Pancreas (tissue), 10 donors: ENCODE data around the gene HAL. TPM values are rescaled to one million over a fixed set of nuclear protein-coding genes. Genes with fewer than 3 reads are reported as not detected.

Source experiments
- ATAC-seq, 4 donors: fragments of 200-7000 bp; cut with Tn5 transposase; one replicate each; pipeline versions ENCODE4 v1.8.0 to v1.9.1; 2020; ENCODE audit warnings: mild to moderate bottlenecking in 4 of 4, moderate library complexity in 4 of 4
- DNase-seq, 6 donors: peaks; one replicate each; pipeline ENCODE4 v3.0.0-alpha.2; 2020
- FAIRE-seq: peaks from 2 replicates; lab custom pipeline; 2012; peaks lifted over from hg19 to GRCh38; lab: Jason Lieb, UNC
- H3K27ac ChIP-seq, 4 donors: fragments of 200-600 bp; sonication (generic); 1 replicate in 3 of 4; 2 replicates in 1 of 4; pipeline versions ENCODE4 v1.5.0 to v1.8.0; 2020
- H3K27me3 ChIP-seq, 4 donors: fragments of 200-600 bp; one replicate each; pipeline ENCODE4 v1.8.0; 2021
- H3K36me3 ChIP-seq, 3 donors: fragments of 200-600 bp; sonication (generic) in 1 of 3; one replicate each; pipeline versions ENCODE4 v1.5.0 to v1.8.0; 2020 to 2021
- H3K4me1 ChIP-seq, 3 donors: fragments of 200-600 bp; one replicate each; pipeline ENCODE4 v1.8.0; 2021
- H3K4me3 ChIP-seq, 4 donors: fragments of 200-600 bp; sonication (generic) in 2 of 4; one replicate each; pipeline versions ENCODE4 v1.5.0 to v1.8.0; 2020 to 2021
- H3K9me3 ChIP-seq, 4 donors: fragments of 200-600 bp; one replicate each; pipeline ENCODE4 v1.8.0; 2021
- WGBS, 2 donors: extraction: QIAGEN DNeasy Blood & Tissue Kit; methylation state at CpG; one replicate each; pipeline ENCODE4 v1.1.7; 2013; 5-methylcytosine and 5-hydroxymethylcytosine counted together
- intact Hi-C, 3 donors: fragments of 100-400 bp; cut with DNase I; formaldehyde crosslinking; loops; one replicate each; pipeline versions ENCODE4 v1.11.1 to v1.14.2; 2022
- polyA plus RNA-seq, 2 donors: library from polyadenylated mRNA; stranded (reverse); fragments of 200-250 nt; gene quantifications; one replicate each; pipeline ENCODE4 v1.2.3, GENCODE V29; 2013
- total RNA-seq, 6 donors: library from RNA; stranded (reverse); fragmentation: NEBNext Ultra II Directional in 4 of 6; extraction: Animal tissue kit (Norgen Biotek cat#: 25700) in 4 of 6; gene quantifications; one replicate each; pipeline versions ENCODE4 v1.2.1 to v1.2.4, GENCODE V29; 2021 to 2023
- TF ChIP-seq, protein P1 (sequence below), 4 donors: fragments of 200-600 bp; sonication (generic) in 3 of 4; IDR thresholded peaks; one replicate each; pipeline versions ENCODE4 v1.5.0 to v1.8.0; 2021; ENCODE audit warnings: antibody characterized with exemption in 4 of 4
- donor health status: healthy with polysubstance abuse.
- donor health status: DM: no; HTN: no; CAD: no; lungs with moderate emphysema.
- donor health status: DM: no; HTN: no; CAD: no.
- donor health status: control.
- donor health status: control.
- donor health status: Bipolar disorder and iron deficiency.
- donor health status: DM: yes; HTN: yes; CAD: no.
- donor health status: DM: no; HTN: no; CAD: no.
- donor health status: DM: no; HTN: no; CAD: no.
- donor health status: DM: yes; HTN: yes; CAD: no.

The HAL gene
- total and polyA plus RNA-seq, 8 donors = 0.08 to 1.2 (median 0.58) TPM; not detected in 1

DNA sequence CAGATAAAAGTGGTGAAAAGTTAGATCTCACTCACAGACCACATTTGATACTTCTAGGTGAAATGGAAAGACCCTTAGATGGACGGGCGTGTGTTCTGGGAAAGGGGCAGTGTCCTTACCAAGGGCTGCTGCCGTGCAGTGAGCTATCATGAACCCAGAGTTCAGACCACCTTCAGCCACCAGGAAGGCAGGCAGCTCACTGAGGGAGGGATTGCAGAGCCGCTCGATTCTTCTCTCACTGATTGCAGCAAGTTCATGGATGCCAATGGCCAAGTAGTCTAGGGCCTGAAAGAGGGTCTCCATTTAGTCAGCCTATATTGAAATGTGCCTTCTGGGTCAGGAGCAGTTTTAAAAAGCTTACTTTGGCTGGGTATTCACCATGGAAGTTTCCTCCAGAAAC is 15.7 kb downstream of the HAL start:
- TF ChIP-seq, protein P1, sequence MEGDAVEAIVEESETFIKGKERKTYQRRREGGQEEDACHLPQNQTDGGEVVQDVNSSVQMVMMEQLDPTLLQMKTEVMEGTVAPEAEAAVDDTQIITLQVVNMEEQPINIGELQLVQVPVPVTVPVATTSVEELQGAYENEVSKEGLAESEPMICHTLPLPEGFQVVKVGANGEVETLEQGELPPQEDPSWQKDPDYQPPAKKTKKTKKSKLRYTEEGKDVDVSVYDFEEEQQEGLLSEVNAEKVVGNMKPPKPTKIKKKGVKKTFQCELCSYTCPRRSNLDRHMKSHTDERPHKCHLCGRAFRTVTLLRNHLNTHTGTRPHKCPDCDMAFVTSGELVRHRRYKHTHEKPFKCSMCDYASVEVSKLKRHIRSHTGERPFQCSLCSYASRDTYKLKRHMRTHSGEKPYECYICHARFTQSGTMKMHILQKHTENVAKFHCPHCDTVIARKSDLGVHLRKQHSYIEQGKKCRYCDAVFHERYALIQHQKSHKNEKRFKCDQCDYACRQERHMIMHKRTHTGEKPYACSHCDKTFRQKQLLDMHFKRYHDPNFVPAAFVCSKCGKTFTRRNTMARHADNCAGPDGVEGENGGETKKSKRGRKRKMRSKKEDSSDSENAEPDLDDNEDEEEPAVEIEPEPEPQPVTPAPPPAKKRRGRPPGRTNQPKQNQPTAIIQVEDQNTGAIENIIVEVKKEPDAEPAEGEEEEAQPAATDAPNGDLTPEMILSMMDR (IDR thresholded peaks at IDR 0.05) = no peak

DNA sequence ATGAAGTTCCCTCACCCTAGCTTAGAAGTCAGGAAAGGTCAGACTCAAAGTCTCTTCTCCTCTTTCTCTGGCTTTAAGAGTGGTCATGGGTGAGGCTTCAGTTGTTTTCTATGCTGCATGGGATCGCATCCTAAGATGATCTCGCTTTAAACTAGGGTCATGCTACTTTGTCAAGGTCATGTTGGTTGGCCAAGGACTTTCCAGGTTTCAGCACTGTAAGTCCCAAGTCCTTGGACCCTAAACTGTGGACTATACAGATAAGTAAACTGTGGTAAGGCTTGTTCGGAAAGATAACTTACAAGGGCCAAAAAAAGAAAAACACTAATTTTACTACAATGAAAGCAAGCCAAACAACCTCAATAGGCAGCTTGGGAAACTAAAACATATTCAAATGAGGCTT is 17.4 kb downstream of the HAL start:
- intact Hi-C loops = no loop called here
- FAIRE-seq (no peak), DNase-seq (no peak), ATAC-seq (no peak)
- Histone ChIP-seq H3K27ac (no peak overlapping the region), H3K36me3 (no peaks in the 10 kb centered on the region), H3K9me3 (no peaks in the 10 kb centered on the region), H3K4me3 (no peak overlapping the region), H3K4me1 (no peaks in the 10 kb centered on the region), H3K27me3 (no peaks in the 10 kb centered on the region)
- TF ChIP-seq, protein P1 (IDR thresholded peaks at IDR 0.05) = no peak
- WGBS, 2 donors = 61 to 82% methylated on average over 3 of the region's 3 CpGs

More for the DNA sequence above, 15.7 kb downstream of the HAL start:
- Histone ChIP-seq H3K27ac (no peak overlapping the region), H3K36me3 (no peaks in the 10 kb centered on the region), H3K4me3 (no peak overlapping the region), H3K4me1 (no peaks in the 10 kb centered on the region), H3K9me3 (no peaks in the 10 kb centered on the region), H3K27me3 (no peaks in the 10 kb centered on the region)
- WGBS, 2 donors = 85 to 88% methylated on average over 5 of the region's 5 CpGs
- ATAC-seq (no peak), FAIRE-seq (no peak), DNase-seq (no peak)
- intact Hi-C loops = no loop called here

DNA sequence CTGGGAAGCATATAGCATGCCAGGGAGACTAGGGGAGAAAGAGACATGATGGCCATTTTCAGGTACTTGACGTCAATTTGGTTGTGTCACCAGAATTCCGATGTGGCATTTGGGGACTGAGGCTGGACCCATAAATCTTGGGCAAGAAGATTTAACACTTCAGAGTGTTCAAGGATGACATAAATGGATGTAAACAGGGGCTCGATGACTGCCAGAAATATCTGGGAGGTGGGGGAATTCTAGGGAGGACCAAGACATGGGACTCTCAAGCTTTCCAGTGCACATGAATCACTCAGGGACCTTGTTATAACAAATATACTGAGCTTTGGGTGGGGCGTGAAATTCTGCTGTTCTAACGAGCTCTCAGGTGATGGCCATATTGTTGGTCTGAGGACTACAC is 17.8 kb downstream of the HAL start:
- H3K27me3 ChIP-seq = no peaks in the 10 kb centered on the region
- H3K36me3 ChIP-seq = no peaks in the 10 kb centered on the region
- H3K27ac ChIP-seq = no peak overlapping the region
- H3K9me3 ChIP-seq = no peaks in the 10 kb centered on the region
- TF ChIP-seq, protein P1 (IDR thresholded peaks at IDR 0.05) = no peak
- intact Hi-C loops = no loop called here
- no peaks in the 10 kb centered on the region for H3K4me1 ChIP-seq
- ATAC-seq (no peak), FAIRE-seq (no peak), DNase-seq (no peak)
- WGBS, 2 donors = 75 to 82% methylated on average over 5 of the region's 5 CpGs
- no peak overlapping the region for H3K4me3 ChIP-seq

DNA sequence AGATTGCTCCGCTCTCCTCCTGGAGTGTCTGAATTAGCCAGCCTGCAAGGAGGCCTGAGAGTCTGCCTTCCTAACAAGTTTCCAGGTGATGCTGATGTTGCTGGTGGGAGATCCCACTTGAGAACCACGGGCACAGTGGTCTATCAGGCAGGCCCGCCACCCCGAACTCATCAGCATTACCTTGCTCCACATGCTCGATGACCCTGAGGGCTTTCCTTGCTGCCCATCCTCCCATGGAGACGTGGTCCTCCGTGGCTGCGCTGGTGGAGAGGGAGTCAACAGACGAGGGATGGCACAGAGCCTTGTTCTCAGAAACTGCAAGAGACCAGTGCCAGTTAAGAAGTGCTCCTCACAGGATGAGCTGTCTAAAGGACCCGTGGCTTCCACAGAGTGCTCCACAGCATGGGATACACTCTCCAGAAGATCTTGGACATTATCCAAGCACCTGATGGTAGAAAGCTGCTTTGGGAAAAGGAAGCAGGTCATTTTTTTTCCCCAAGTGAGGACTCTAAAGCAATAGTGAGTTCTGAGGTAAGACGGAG is 18.3 kb downstream of the HAL start:
- no peak overlapping the region for H3K27ac ChIP-seq
- no peaks in the 10 kb centered on the region for H3K27me3 ChIP-seq
- H3K4me3 ChIP-seq = no peak overlapping the region
- DNase-seq (no peak), FAIRE-seq (no peak), ATAC-seq (no peak)
- TF ChIP-seq, protein P1 (IDR thresholded peaks at IDR 0.05) = no peak
- H3K4me1 ChIP-seq = no peaks in the 10 kb centered on the region
- WGBS, 2 donors = 82 to 84% methylated on average over 11 of the region's 11 CpGs
- H3K36me3 ChIP-seq = no peaks in the 10 kb centered on the region
- no peaks in the 10 kb centered on the region for H3K9me3 ChIP-seq
- intact Hi-C loops = no loop called here

DNA sequence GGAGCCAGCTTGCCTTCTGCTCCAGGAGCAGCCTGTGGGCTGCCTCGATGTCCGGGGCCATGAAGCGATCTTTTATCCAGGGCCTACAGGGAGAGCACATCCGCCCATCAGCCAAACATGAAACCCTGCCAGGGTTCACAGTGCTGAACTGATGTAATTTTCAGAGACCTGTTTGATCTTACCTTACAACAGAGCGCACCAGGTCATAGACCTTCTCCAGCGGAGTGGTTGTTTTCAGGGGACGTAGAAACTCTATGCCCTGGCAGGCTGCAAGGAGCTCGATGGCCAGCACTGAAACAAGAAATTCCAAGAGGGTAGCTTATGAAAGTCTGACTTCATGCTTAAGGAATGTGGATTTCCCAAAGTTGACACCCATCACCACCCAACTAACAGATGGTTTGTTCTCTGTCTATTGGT is 19.7 kb downstream of the HAL start:
- no peak overlapping the region for H3K27ac ChIP-seq
- intact Hi-C loops = no loop called here
- DNase-seq (no peak), ATAC-seq (no peak), FAIRE-seq (no peak)
- no peaks in the 10 kb centered on the region for H3K9me3 ChIP-seq
- H3K4me1 ChIP-seq = no peaks in the 10 kb centered on the region
- TF ChIP-seq, protein P1 (IDR thresholded peaks at IDR 0.05) = no peak
- no peaks in the 10 kb centered on the region for H3K36me3 ChIP-seq
- no peak overlapping the region for H3K4me3 ChIP-seq
- WGBS, 2 donors = 91 to 92% methylated on average over 8 of the region's 8 CpGs
- H3K27me3 ChIP-seq = no peaks in the 10 kb centered on the region
